ENCODE data around the gene NAA80.
"Not testable (repeated sequence)": the region's sequence is repeated elsewhere in the genome, so short reads cannot be mapped to it uniquely, and the experiment has no call there.

The NAA80 gene

GRCh38 chr3:50270422-50271224, 28.6 kb downstream of the NAA80 start:
- no peak for DNase-seq (ENCODE audit: low read depth, low spot score)

- no peak for DNase-seq (ENCODE audit: low read depth, low spot score)
Observed at GRCh38 chr3:50269977-50270413, 29.2 kb downstream of the NAA80 start.

DNA sequence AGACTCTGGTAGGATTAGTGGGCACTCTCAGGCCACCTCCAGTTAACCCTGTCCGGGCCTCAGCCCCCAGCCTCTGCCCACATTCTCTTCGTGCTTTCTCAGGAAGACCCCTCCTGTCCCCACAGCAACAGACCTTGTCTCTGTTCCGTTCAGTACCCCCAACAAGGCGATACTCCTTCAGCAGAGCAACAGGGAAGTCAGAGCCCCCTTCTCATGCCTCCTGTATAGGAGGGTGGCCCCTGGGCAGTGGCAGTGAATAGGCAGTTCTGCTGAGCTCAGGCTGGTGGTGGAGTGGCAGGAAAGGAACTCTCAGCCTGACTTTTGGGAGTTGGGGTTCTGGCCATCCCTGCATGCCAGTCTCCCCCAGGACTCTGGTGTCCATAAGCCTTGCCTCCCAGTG, 29.7 kb downstream of the NAA80 start:
- no peak for DNase-seq (ENCODE audit: low read depth, low spot score)

GRCh38 chr3:50268703-50269451, 30.3 kb downstream of the NAA80 start, which contains the start of gene SEMA3B:
TSS of gene SEMA3B (plus strand) at chr3:50269147. CDS start at chr3:50269241, 94 bp downstream.
- DNase-seq (ENCODE audit: low read depth, low spot score): no peak

DNA sequence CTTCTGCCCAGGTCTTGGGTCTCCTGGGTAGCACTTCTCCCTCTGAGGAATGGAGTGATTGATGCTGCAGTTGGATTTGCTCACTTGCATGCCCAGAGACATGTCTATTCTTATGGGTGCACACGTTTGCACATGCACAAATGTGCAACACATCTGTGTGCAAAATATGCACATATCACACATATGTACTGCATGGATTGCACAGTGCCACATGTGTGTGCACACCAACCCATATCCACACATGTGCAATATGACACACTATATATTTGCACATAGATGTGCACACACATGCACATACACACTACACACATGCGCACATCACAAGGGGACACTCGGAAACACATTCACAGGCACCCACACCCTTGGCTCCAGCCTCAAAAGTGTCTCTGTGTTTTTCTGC, 30.9 kb downstream of the NAA80 start:
- no peak for DNase-seq (ENCODE audit: low read depth, low spot score)

DNA sequence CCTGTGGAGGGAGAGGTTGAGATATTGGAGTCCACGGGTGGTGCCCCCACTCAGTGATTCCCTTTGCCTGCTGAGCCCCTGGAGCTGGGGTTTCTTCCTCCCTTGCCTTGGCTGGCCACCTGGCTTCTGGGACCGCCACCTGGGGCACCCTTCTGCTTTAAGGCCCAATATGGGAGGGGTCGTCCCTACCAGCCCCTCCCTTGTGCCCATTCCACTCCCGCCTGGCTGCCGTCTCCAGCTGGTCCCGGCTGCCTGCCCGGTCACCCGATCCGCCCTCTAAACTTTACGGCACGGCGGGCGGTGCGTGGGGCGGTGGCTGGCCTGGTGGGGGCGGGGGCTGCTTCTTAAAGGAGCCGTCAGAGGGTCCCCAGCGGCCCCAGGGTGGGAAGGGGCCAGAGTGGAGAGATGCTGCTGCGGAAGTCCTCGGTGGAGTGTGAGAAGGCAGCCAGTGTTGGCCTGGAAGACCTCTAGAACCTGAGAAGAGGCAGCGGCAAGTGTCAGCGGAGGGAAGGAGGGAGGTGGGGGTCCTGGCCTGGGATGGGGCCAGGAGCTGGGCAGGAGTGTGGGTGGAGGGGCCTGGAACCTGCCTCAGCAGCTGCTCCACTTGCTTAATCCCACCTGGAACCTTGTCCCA, 31.8 kb downstream of the NAA80 start:
- no peak for DNase-seq (ENCODE audit: low read depth, low spot score)

DNA sequence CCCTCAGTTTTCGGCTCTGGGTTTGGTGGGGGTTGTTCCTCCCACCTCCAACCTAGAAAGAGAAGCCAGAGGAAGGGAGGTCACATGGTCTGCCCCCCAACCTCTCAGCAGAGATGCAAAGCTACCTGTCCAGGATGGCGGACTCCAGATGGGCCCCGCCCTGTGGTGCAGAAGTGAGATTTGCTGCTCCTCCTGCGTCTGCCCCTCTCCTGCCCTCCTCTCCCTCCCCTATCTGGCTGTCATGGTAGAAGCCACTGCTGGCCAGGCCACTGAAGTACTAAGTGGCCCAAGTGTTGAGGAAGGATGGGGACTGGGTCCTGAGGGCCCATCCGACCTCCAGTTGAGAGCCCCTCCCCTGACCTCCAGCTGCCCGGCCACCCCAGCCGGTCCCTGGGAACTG, 32.4 kb downstream of the NAA80 start:
- DNase-seq (ENCODE audit: low read depth, low spot score): no peak

GRCh38 chr3:50266017-50266416, 33.2 kb downstream of the NAA80 start:
- DNase-seq (ENCODE audit: low read depth, low spot score): no peak

DNA sequence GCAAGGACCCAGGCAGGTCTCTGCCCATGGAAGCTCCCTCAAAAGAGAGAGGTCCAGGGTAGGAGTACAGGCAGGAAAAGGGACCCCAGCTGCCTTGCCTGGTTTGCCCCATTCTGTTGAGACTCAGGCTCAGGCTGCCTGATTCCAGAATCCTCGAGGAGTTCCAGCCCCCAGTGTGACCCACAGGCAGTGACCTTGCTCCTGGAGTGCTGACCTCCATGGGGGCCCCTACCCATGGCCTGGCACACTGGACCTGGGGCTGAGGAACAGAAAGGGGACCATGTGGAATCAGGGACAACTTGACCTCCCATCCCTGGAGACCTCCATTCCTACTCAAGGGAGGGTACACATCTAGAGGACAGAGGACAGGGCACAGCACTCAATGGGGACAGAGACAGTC, 33.6 kb downstream of the NAA80 start:
- no peak for DNase-seq (ENCODE audit: low read depth, low spot score)

DNA sequence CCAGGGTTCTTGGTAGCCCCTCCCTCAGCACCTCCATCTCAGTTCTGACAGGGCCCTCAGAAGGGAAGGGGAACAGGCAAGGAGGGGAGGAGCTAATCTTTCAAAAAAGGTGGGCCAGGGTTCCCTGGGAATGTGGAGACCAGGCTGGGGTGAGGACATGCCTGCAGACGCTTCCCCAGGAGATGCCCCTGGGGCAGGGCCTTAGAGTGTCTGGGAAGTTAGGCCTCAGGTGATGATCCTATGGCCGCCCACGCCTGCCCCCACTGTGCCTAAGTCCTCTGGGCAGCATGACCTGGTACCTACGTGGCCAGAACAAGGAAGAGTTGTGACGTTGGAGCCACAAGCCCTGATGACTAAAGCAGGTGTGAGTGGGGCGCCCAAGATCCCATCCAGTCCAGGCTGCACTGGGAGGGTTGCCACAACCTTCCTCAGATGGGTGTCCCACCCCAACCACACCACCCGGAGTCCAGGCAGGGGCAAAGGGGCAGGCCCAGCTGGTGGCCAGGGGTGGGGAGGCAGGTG, 34.2 kb downstream of the NAA80 start:
- DNase-seq (ENCODE audit: low read depth, low spot score): no peak

- peak; percentile 75 for DNase-seq (ENCODE audit: low read depth, low spot score)
Observed at GRCh38 chr3:50264383-50264963, 34.7 kb downstream of the NAA80 start.

GRCh38 chr3:50263478-50264382, 35.5 kb downstream of the NAA80 start:
- DNase-seq (ENCODE audit: low read depth, low spot score): no peak

- DNase-seq (ENCODE audit: low read depth, low spot score): no peak
Observed at GRCh38 chr3:50262778-50263177, 36.4 kb downstream of the NAA80 start.

DNA sequence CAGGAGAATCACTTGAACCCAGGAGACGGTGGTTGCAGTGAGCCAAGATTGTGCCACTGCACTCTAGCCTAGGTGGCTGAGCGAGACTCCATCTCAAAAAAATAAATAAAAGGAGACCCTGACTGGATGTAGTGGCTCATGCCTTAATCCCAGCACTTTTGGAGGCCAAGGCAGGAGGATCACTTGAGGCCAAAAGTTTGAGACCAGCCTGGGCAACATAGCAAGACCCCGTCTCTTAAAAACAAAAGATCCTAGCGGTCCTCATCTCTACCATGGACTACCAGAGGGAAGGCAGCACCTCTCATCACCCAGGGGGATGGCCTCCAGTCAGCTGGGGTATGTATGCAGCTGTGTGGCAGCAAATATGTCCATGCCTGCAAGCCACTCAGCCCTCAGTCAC, 37.0 kb downstream of the NAA80 start:
- not testable (repeated sequence) for DNase-seq (ENCODE audit: low read depth, low spot score)

DNA sequence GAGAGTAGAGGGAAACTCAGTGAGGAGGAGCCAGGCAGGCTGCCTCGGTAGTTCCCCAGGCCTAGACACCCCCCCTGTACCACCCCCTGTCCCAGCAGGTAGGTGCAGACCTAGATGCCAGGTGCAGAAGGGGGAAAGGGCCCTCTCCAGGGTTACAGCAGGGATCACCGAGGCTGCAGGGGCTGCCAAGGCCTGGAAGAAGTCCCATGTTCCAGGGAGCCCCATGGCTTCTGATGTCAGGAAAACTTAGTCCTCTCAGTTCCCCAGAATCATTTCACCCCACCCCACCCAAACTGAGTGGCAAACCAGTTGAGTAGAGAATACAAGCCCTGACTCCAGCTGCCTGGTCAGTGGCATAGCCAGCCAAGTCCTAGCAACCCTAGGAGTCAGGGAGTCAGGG, 37.7 kb downstream of the NAA80 start:
- DNase-seq (ENCODE audit: low read depth, low spot score): no peak

DNA sequence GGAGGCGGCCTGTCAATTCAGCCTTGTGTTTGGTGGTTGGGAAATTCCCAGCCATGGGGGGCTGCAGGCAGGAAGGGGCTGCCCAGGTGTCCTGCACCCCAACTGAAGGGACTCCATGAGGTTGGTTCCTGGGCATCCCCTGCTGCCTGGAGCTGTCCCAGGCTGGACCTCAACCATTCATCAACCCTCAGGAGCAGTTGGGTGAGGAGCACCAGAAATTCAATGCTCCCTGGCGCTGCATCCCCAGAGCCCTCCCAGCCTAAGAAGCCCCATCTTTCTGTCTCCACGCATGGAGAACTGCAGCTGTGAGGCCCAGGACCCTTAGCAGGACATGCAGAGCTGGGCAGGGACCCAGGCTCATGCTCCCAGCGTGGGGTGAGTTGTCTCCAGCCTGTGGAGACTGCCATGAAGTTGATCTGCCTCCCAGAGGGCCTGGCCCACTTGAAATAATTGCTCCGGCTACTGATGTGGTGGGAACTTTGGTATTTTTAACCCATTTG, 38.2 kb downstream of the NAA80 start:
- no peak for DNase-seq (ENCODE audit: low read depth, low spot score)

DNA sequence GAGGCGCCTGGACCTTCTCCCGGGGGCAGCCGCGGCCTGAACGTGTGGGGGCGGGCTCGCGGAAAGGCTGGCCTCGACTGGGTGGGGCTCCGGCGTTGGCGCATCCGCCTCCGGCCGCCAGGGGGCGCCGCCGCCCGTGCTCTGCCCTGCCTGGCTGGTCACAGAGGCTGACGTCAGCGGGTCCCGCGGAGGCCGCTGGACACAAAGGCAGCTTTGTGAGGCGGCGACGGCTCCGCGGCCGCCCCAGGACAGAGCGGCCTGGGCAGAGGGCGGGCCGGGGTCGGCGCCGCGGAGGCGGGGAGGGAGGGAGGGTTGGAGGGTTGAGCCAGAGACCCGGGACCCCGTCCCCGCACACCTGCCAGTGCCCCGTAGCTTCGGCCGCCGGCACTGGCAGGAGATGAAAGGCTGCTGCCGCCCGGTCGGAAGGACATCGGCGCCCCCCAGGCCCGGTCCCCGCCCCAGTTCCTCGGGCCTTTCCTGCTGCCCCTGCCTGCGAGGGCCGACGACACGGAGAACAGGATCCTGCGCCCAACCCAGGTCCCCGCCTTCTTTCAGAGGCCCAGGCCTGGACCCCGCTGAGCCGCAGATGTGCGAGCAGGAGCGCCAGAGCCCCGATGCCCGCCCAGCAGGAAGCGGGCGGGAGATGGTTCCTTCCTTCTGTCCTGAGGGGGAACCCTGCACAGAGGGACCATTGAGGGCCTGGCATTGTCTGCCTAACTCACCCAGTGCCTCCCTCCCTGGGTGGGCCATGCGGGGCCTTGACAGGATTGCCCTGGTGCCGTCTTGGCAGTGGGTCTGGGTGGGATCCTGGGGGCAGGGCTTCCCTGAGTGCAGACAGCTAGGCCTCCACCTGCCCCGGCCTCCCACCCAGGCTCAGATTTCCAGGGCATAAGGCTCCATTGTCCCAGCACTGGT, 38.9 kb downstream of the NAA80 start:
- no peak for DNase-seq (ENCODE audit: low read depth, low spot score)

- no peak for DNase-seq (ENCODE audit: low read depth, low spot score)
Observed at GRCh38 chr3:50259432-50260026, 39.7 kb downstream of the NAA80 start.

GRCh38 chr3:50258979-50259378, 40.2 kb downstream of the NAA80 start:
- no peak for DNase-seq (ENCODE audit: low read depth, low spot score)
